ENCODE measurements around the gene TMEM86B.
"Not testable (repeated sequence)": the region's sequence is repeated elsewhere in the genome, so short reads cannot be mapped to it uniquely, and the experiment has no call there.

Gene TMEM86B

GRCh38 chr19:55225415-55225958 is 3.1 kb downstream of the TMEM86B start:
- intact Hi-C loops (cut with DNase I): no loop called here
- DNase-seq: peak in 1 of 10 donors; percentile 7

GRCh38 chr19:55224679-55225414 is 3.7 kb downstream of the TMEM86B start:
- peak in 2 of 10 donors; percentile 9 to 26 for DNase-seq
- intact Hi-C loops (cut with DNase I): not testable (repeated sequence)

GRCh38 chr19:55224038-55224665 is 4.4 kb downstream of the TMEM86B start:
- DNase-seq: peak in 2 of 10 donors; percentile 49 to 61
- intact Hi-C loops (cut with DNase I): no loop called here

GRCh38 chr19:55223291-55224037 is 5.1 kb downstream of the TMEM86B start:
- intact Hi-C loops (cut with DNase I): no loop called here
- DNase-seq: peak in 2 of 10 donors; percentile 24 to 55

- intact Hi-C loops (cut with DNase I): no loop called here
- no peak for DNase-seq
Observed at GRCh38 chr19:55220525-55220924, 8.0 kb downstream of the TMEM86B start.

- peak; percentile 67 to 98 (median 84) for DNase-seq
- intact Hi-C loops (cut with DNase I): loop anchor here (2.0 to 5.0 kb wide), 2 partner anchors 39 to 42 kb away; partner anchors contain the start of gene PPP6R1
Observed at GRCh38 chr19:55216461-55217198, 11.9 kb downstream of the TMEM86B start.

GRCh38 chr19:55213547-55213946 is 15.0 kb downstream of the TMEM86B start:
- no peak for DNase-seq
- intact Hi-C loops (cut with DNase I): no loop called here

GRCh38 chr19:55212447-55212846 is 16.1 kb downstream of the TMEM86B start:
- DNase-seq: peak in 2 of 10 donors; percentile 26 to 52
- intact Hi-C loops (cut with DNase I): no loop called here

GRCh38 chr19:55209693-55210472 is 18.7 kb downstream of the TMEM86B start:
- peak in 1 of 10 donors; percentile 20 for DNase-seq
- intact Hi-C loops (cut with DNase I): no loop called here

GRCh38 chr19:55208880-55209692 is 19.5 kb downstream of the TMEM86B start, which contains the start of gene PTPRH:
Gene PTPRH (minus strand): TSS chr19:55209501. CDS start chr19:55209433, 68 bp downstream.
- intact Hi-C loops (cut with DNase I): no loop called here
- DNase-seq: peak in 2 of 10 donors; percentile 60 to 62

GRCh38 chr19:55206664-55207500 is 21.7 kb downstream of the TMEM86B start:
- intact Hi-C loops (cut with DNase I): no loop called here
- peak in 7 of 10 donors; percentile 35 to 88 (median 52) for DNase-seq

- DNase-seq: peak in 2 of 10 donors; percentile 20 to 63
- intact Hi-C loops (cut with DNase I): not testable (repeated sequence)
Observed at GRCh38 chr19:55202199-55202598, 26.4 kb downstream of the TMEM86B start.

GRCh38 chr19:55199620-55200204 is 28.9 kb downstream of the TMEM86B start:
- DNase-seq: no peak
- intact Hi-C loops (cut with DNase I): no loop called here

- DNase-seq: no peak
- intact Hi-C loops (cut with DNase I): no loop called here
Observed at GRCh38 chr19:55198651-55199050, 29.9 kb downstream of the TMEM86B start.

- intact Hi-C loops (cut with DNase I): no loop called here
- DNase-seq: peak in 1 of 10 donors; percentile 22
Observed at GRCh38 chr19:55197528-55197927, 31.0 kb downstream of the TMEM86B start.

- DNase-seq: peak in 1 of 10 donors; percentile 41
- intact Hi-C loops (cut with DNase I): no loop called here
Observed at GRCh38 chr19:55196803-55197202, 31.8 kb downstream of the TMEM86B start.

- peak in 8 of 10 donors; percentile 59 to 95 (median 78) for DNase-seq
- intact Hi-C loops (cut with DNase I): no loop called here
Observed at GRCh38 chr19:55193481-55193880, 35.1 kb downstream of the TMEM86B start.
